Gastrocnemius medialis (tissue), 4 donors: ENCODE results near the gene MYLK. TPM values are rescaled to one million over a fixed set of nuclear protein-coding genes. Genes with fewer than 3 reads are reported as not detected.

Source experiments
- ATAC-seq, 2 donors: fragments of 150-250 bp; one replicate each; pipeline ENCODE4 v1.9.1; 2016
- DNase-seq, 2 donors: peaks; one replicate each; pipeline ENCODE4 v3.0.0-alpha.2; 2019
- H3K27ac ChIP-seq, 4 donors: fragments of 200-600 bp; sonication (generic); 1 replicate in 1 of 4; 2 replicates in 3 of 4; pipeline ENCODE4 v1.5.1; 2016 to 2018; ENCODE audit warnings: mild to moderate bottlenecking in 2 of 4, moderate library complexity in 1 of 4
- H3K27me3 ChIP-seq, 3 donors: fragments of 200-600 bp; sonication (generic) in 2 of 3; 1 replicate in 1 of 3; 2 replicates in 2 of 3; pipeline versions ENCODE4 v1.5.1 to v1.6.0; 2016 to 2019; ENCODE audit warnings: mild to moderate bottlenecking in 1 of 3, moderate library complexity in 1 of 3
- H3K36me3 ChIP-seq, 2 donors: fragments of 200-600 bp; sonication (generic) in 1 of 2; one replicate each; pipeline ENCODE4 v1.5.1; 2017 to 2018
- H3K4me1 ChIP-seq, 2 donors: fragments of 200-600 bp; sonication (generic) in 1 of 2; one replicate each; pipeline ENCODE4 v1.5.1; 2016 to 2017; ENCODE audit warnings: mild to moderate bottlenecking in 2 of 2
- H3K4me3 ChIP-seq, 4 donors: fragments of 200-600 bp; sonication (generic) in 3 of 4; 1 replicate in 1 of 4; 2 replicates in 3 of 4; pipeline ENCODE4 v1.5.1; 2016 to 2019; ENCODE audit warnings: mild to moderate bottlenecking in 2 of 4
- H3K9me3 ChIP-seq, 3 donors: fragments of 200-600 bp; sonication (generic) in 2 of 3; 1 replicate in 1 of 3; 2 replicates in 2 of 3; pipeline ENCODE4 v1.5.1; 2016 to 2019
- CTCF ChIP-seq, 5 experiments: fragments of 450-650 bp in 3 of 5; fragments of 200-600 bp in 2 of 5; sonication (generic) in 2 of 5; IDR thresholded peaks in 4 of 5; conservative IDR thresholded peaks in 1 of 5; 1 replicate in 4 of 5; 2 replicates in 1 of 5; pipeline ENCODE4 v1.5.1; 2016 to 2019; ENCODE audit warnings: antibody characterized with exemption in 5 of 5, mild to moderate bottlenecking in 3 of 5, moderate library complexity in 3 of 5
- POLR2A ChIP-seq, 2 donors: fragments of 450-650 bp; IDR thresholded peaks; one replicate each; pipeline ENCODE4 v1.6.1; 2017; ENCODE audit warnings: antibody characterized with exemption in 2 of 2, mild to moderate bottlenecking in 2 of 2, moderate library complexity in 2 of 2
- in situ Hi-C, 4 donors: fragments of 200-750 bp; cut with MboI; loops; one replicate each; pipeline versions ENCODE4 v1.15.0 to v1.8.0; 2017; ENCODE audit warnings: low sequenced_read_pairs in 4 of 4
- intact Hi-C: fragments of 100-400 bp; cut with DNase I; formaldehyde crosslinking; loops from one replicate; pipeline ENCODE4 v1.15.1; 2023; ENCODE audit warnings: low total_unique reads
- total RNA-seq, 4 donors: library from RNA; depleted of rRNA; stranded (reverse); fragments of >200 nt; gene quantifications; one replicate each; pipeline versions ENCODE4 v1.1.0 to v1.2.3, GENCODE V29; 2016

MYLK gene
- total RNA-seq, 4 donors from 2014 or later = 5.6 to 19.6 (median 8.8) TPM

GRCh38 chr3:123650101-123650500 lies 234.0 kb downstream of the MYLK start:
- in situ Hi-C loops (loop anchor here (5.0 to 10.0 kb wide), 3 partner anchors 65 to 77 kb away; no protein-coding TSS in a partner anchor), intact Hi-C loops (loop anchor here (10.0 kb wide), 1 partner anchor 335 kb away; no protein-coding TSS in a partner anchor)
- TF ChIP-seq POLR2A (IDR thresholded peaks at IDR 0.05) (no peak), CTCF (IDR thresholded peaks at IDR 0.05 in 4 of 5, conservative IDR thresholded peaks at IDR 0.05 in 1 of 5) (no peak)
- no peaks in the 10 kb centered on the region for H3K36me3 ChIP-seq
- no peak for ATAC-seq
- no peaks in the 10 kb centered on the region for H3K9me3 ChIP-seq
- no peak overlapping the region for H3K4me3 ChIP-seq
- H3K27ac ChIP-seq = no peak overlapping the region
- H3K4me1 ChIP-seq = peaks cover 11 to 17% of the 10 kb centered on the region in 2 donors
- no peak for DNase-seq
- H3K27me3 ChIP-seq = no peaks in the 10 kb centered on the region

GRCh38 chr3:123648696-123649405 lies 235.3 kb downstream of the MYLK start:
- H3K4me3 ChIP-seq = no peak overlapping the region
- H3K36me3 ChIP-seq = no peaks in the 10 kb centered on the region
- H3K9me3 ChIP-seq = no peaks in the 10 kb centered on the region
- no peaks in the 10 kb centered on the region for H3K27me3 ChIP-seq
- no peak for ATAC-seq
- H3K4me1 ChIP-seq = peaks cover 9 to 13% of the 10 kb centered on the region in 2 donors
- no peak overlapping the region for H3K27ac ChIP-seq
- intact Hi-C loops (no loop called here), in situ Hi-C loops (no loop called here)
- no peak for TF ChIP-seq POLR2A (IDR thresholded peaks at IDR 0.05)
- TF ChIP-seq CTCF (IDR thresholded peaks at IDR 0.05 in 4 of 5, conservative IDR thresholded peaks at IDR 0.05 in 1 of 5) = no peak
- DNase-seq = no peak

- Histone ChIP-seq H3K27ac (no peak overlapping the region), H3K36me3 (no peaks in the 10 kb centered on the region), H3K9me3 (no peaks in the 10 kb centered on the region), H3K4me3 (no peak overlapping the region), H3K4me1 (no peaks in the 10 kb centered on the region), H3K27me3 (no peaks in the 10 kb centered on the region)
- DNase-seq (no peak), ATAC-seq (no peak)
- no peak for TF ChIP-seq POLR2A (IDR thresholded peaks at IDR 0.05)
- TF ChIP-seq CTCF (IDR thresholded peaks at IDR 0.05 in 4 of 5, conservative IDR thresholded peaks at IDR 0.05 in 1 of 5) = no peak
- in situ Hi-C loops = no loop called here
- intact Hi-C loops = no loop called here
Measured at GRCh38 chr3:123644358-123644757, 239.8 kb downstream of the MYLK start.

GRCh38 chr3:123642957-123643330 lies 241.2 kb downstream of the MYLK start:
- Histone ChIP-seq H3K27me3 (no peaks in the 10 kb centered on the region), H3K9me3 (no peaks in the 10 kb centered on the region), H3K36me3 (no peaks in the 10 kb centered on the region), H3K4me1 (no peaks in the 10 kb centered on the region), H3K27ac (no peak overlapping the region), H3K4me3 (no peak overlapping the region)
- in situ Hi-C loops (no loop called here), intact Hi-C loops (no loop called here)
- no peak for TF ChIP-seq POLR2A (IDR thresholded peaks at IDR 0.05)
- TF ChIP-seq CTCF (IDR thresholded peaks at IDR 0.05 in 4 of 5, conservative IDR thresholded peaks at IDR 0.05 in 1 of 5) = no peak
- no peak for DNase-seq
- no peak for ATAC-seq
